Nephron (organoid): ENCODE measurements around the gene ZFAND3.

Experiments used
- H3K27ac Mint-ChIP-seq, 3 experiments: 2 replicates each; pipeline ENCODE4 v1.8.0; 2020; ENCODE audit warnings: mixed read lengths in 3 of 3, mild to moderate bottlenecking in 2 of 3, moderate library complexity in 1 of 3
- H3K27me3 Mint-ChIP-seq: 2 replicates; pipeline ENCODE4 v1.8.0; 2021; ENCODE audit warnings: low read depth, mild to moderate bottlenecking, moderate library complexity, mixed read lengths
- H3K36me3 Mint-ChIP-seq: 2 replicates; pipeline ENCODE4 v1.8.0; 2020; ENCODE audit warnings: low read depth, mixed read lengths
- H3K4me1 Mint-ChIP-seq: 2 replicates; pipeline ENCODE4 v1.8.0; 2020; ENCODE audit warnings: mixed read lengths
- H3K4me3 Mint-ChIP-seq, 3 experiments: 2 replicates each; pipeline ENCODE4 v1.8.0; 2020; ENCODE audit warnings: mild to moderate bottlenecking in 3 of 3, mixed read lengths in 3 of 3, moderate library complexity in 2 of 3
- H3K9me3 Mint-ChIP-seq: 2 replicates; pipeline ENCODE4 v1.8.0; 2020; ENCODE audit warnings: mixed read lengths
- CTCF ChIP-seq, 3 experiments: fragments of 200-600 bp; sonication (generic); IDR thresholded peaks; one replicate each; pipeline ENCODE4 v1.5.0; 2021; ENCODE audit warnings: antibody characterized with exemption in 3 of 3; ENCODE audit not compliant: unreplicated experiment in 3 of 3

ZFAND3 gene

GRCh38 chr6:37865504-37865903 lies 46.0 kb downstream of the ZFAND3 start:
- Mint-ChIP-seq H3K4me1 (peaks cover 9% of the 10 kb centered on the region), H3K36me3 (peaks cover 8% of the 10 kb centered on the region), H3K27ac (no peak overlapping the region), H3K4me3 (no peak overlapping the region), H3K9me3 (no peaks in the 10 kb centered on the region), H3K27me3 (no peaks in the 10 kb centered on the region)
- TF ChIP-seq CTCF (IDR thresholded peaks at IDR 0.05; ENCODE audit: unreplicated experiment in 3 of 3): no peak

GRCh38 chr6:37866590-37867507 lies 47.3 kb downstream of the ZFAND3 start:
- H3K27me3 Mint-ChIP-seq: no peaks in the 10 kb centered on the region
- H3K4me1 Mint-ChIP-seq: peaks cover 9% of the 10 kb centered on the region
- peaks cover 6% of the 10 kb centered on the region for H3K9me3 Mint-ChIP-seq
- H3K27ac Mint-ChIP-seq: peak overlapping the region in 1 of 3 experiments; percentile 43
- no peak for TF ChIP-seq CTCF (IDR thresholded peaks at IDR 0.05; ENCODE audit: unreplicated experiment in 3 of 3)
- no peak overlapping the region for H3K4me3 Mint-ChIP-seq
- H3K36me3 Mint-ChIP-seq: peaks cover 18% of the 10 kb centered on the region

- no peak overlapping the region for H3K4me3 Mint-ChIP-seq
- no peaks in the 10 kb centered on the region for H3K27me3 Mint-ChIP-seq
- peaks cover 9% of the 10 kb centered on the region for H3K9me3 Mint-ChIP-seq
Observed at GRCh38 chr6:37867756-37868446, 48.4 kb downstream of the ZFAND3 start.

GRCh38 chr6:37868447-37868825 lies 48.9 kb downstream of the ZFAND3 start:
- Mint-ChIP-seq H3K36me3 (peaks cover 29% of the 10 kb centered on the region), H3K9me3 (peaks cover 11% of the 10 kb centered on the region), H3K4me1 (peaks cover 9% of the 10 kb centered on the region)

More at GRCh38 chr6:37867756-37868446, 48.4 kb downstream of the ZFAND3 start:
- no peak for TF ChIP-seq CTCF (IDR thresholded peaks at IDR 0.05; ENCODE audit: unreplicated experiment in 3 of 3)
- Mint-ChIP-seq H3K4me1 (peaks cover 9% of the 10 kb centered on the region), H3K27ac (peak overlapping the region in 2 of 3 experiments; percentile 6 to 33), H3K36me3 (peaks cover 27% of the 10 kb centered on the region)

GRCh38 chr6:37871616-37872372 lies 52.3 kb downstream of the ZFAND3 start:
- Mint-ChIP-seq H3K9me3 (peaks cover 11% of the 10 kb centered on the region), H3K27me3 (no peaks in the 10 kb centered on the region), H3K4me3 (no peak overlapping the region), H3K27ac (no peak overlapping the region), H3K36me3 (peaks cover 37% of the 10 kb centered on the region), H3K4me1 (peaks cover 15% of the 10 kb centered on the region)
- no peak for TF ChIP-seq CTCF (IDR thresholded peaks at IDR 0.05; ENCODE audit: unreplicated experiment in 3 of 3)

More at GRCh38 chr6:37868447-37868825, 48.9 kb downstream of the ZFAND3 start:
- TF ChIP-seq CTCF (IDR thresholded peaks at IDR 0.05; ENCODE audit: unreplicated experiment in 3 of 3): no peak
- Mint-ChIP-seq H3K27me3 (no peaks in the 10 kb centered on the region), H3K4me3 (no peak overlapping the region), H3K27ac (peak overlapping the region in 2 of 3 experiments; percentile 6 to 33)
